GM12865 (cell line): ENCODE data around the gene KDM5D.

Experiments
- DNase-seq: peaks from one replicate; pipeline ENCODE4 v3.0.0; 2010; ENCODE audit warnings: low read depth
- H3K4me3 ChIP-seq: 2 replicates; pipeline ENCODE4 v1.5.1; 2011; ENCODE audit warnings: mild to moderate bottlenecking, low read depth, low read length, control low read depth
- TF ChIP-seq, protein P1 (sequence below): IDR thresholded peaks from 2 replicates; pipeline ENCODE4 v1.5.1; 2011; ENCODE audit warnings: low read length, control low read depth, low read depth, inconsistent platforms; ENCODE audit not compliant: insufficient read depth; ENCODE audit errors: missing control alignments

The KDM5D gene

DNA sequence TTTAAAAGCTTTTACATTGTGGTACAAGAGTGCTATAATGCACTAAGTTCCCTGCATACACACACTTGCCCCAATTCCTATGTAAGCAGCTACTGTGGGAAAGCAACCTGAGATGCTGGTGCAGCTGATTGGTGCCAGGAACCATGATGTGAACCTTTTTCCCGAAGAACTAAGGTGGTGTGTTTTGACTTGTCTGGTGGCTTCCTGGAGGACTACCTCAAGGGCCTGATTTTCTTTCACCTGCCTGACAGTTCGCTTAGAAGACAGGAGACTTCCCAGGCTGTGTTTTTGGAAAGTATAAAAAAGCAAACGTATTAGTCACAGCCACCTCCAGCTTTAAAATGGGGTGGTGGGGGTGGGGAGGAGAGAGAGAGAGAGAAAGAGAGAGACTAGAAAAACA, 27.4 kb downstream of the KDM5D start:
- TF ChIP-seq, protein P1, sequence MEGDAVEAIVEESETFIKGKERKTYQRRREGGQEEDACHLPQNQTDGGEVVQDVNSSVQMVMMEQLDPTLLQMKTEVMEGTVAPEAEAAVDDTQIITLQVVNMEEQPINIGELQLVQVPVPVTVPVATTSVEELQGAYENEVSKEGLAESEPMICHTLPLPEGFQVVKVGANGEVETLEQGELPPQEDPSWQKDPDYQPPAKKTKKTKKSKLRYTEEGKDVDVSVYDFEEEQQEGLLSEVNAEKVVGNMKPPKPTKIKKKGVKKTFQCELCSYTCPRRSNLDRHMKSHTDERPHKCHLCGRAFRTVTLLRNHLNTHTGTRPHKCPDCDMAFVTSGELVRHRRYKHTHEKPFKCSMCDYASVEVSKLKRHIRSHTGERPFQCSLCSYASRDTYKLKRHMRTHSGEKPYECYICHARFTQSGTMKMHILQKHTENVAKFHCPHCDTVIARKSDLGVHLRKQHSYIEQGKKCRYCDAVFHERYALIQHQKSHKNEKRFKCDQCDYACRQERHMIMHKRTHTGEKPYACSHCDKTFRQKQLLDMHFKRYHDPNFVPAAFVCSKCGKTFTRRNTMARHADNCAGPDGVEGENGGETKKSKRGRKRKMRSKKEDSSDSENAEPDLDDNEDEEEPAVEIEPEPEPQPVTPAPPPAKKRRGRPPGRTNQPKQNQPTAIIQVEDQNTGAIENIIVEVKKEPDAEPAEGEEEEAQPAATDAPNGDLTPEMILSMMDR = no peak
- H3K4me3 ChIP-seq = no peak overlapping the region
- no peak for DNase-seq

DNA sequence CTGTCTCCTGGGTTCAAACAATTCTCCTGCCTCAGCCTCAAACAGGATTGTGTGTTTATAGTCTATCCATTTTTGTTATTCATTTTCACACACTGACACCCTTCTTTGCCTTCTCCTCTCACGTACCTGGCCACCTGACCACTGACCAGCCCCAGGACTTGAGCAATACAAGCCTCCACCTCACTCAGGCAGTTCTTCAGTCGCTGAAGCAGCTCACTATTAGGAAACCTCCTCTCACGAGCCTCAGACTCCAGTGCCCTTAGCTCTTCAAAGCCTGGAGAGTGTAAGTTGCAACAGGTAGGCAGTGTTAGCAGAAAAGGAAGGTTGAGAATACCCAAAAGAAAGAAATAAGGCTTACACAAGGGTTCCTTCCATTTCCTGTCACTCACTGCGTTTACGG, 29.3 kb downstream of the KDM5D start:
- no peak overlapping the region for H3K4me3 ChIP-seq
- TF ChIP-seq, protein P1 = no peak
- no peak for DNase-seq

DNA sequence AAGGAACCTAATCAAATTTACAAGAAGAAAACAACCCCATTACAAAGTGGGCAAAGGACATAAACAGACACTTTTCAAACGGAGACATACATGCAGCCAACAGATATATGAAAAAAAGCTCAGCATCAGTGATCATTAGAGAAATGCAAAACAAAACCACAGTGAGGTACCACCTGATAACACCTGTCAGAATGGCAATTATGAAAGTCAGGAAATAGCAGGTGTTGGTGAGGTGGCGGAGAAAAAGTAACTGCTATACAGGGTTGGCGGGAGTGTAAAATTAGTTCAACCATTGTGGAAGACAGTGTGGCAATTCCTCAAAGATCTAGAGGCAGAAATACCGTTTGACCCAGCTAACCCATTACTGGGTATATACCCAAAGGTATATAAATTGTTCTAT, 31.1 kb downstream of the KDM5D start:
- TF ChIP-seq, protein P1 = no peak
- no peak overlapping the region for H3K4me3 ChIP-seq
- DNase-seq = no peak

DNA sequence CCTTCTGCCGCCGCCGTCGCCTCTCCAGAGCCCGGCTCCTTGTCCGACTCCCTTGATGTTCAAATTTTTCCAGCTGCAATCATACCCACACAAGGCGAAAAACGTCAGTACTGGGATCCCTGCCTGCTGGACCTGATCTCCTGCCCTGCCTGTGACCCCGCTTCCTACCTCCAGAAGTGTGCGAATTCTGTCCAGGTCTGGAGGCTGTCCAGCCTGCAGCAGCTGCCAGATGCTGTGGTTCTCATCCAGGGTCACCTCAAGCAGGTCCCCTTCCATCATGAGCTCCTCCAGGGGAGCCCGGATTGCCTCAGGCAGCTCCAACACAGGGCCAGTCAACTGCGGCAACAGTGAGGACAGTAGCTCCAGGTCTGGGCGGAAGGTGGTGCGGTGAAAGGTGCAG, 38.3 kb downstream of the KDM5D start:
- TF ChIP-seq, protein P1 = no peak
- no peak overlapping the region for H3K4me3 ChIP-seq
- DNase-seq = no peak

GRCh38 chrY:19698495-19698894, 46.0 kb downstream of the KDM5D start:
- DNase-seq = no peak
- TF ChIP-seq, protein P1 = no peak

DNA sequence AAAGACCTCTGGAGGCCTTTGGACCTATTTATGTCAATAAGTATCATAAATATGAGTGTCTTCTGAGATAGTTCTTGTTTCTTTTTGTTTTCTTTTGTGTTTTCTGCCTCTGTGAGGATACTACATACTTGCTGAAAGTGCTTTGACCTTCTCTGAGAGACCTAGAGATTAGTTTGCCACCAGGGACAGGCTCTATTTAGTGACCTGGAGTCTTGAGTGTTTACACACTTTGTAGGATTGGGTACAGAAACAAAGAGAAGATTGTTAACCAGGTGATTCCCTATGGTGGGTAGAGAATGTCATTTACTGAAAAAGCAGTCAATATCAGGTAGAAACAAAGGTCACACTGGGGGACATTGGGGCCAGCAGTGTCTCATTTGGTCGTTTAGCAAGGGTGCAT, 63.7 kb downstream of the KDM5D start:
- H3K4me3 ChIP-seq = no peak overlapping the region
- TF ChIP-seq, protein P1 = no peak
- DNase-seq = no peak

More at GRCh38 chrY:19698495-19698894, 46.0 kb downstream of the KDM5D start:
- H3K4me3 ChIP-seq = no peak overlapping the region
